Erythroblast (primary cell): Measurements from ENCODE around the gene ASIC3.

Source experiments
- GATA1 ChIP-seq: IDR thresholded peaks from 2 replicates; pipeline ENCODE4 v1.6.1; 2011; ENCODE audit warnings: low read depth, mild to moderate bottlenecking, control low read depth, low read length, moderate library complexity
- POLR2A ChIP-seq: IDR thresholded peaks from 2 replicates; pipeline ENCODE4 v1.6.1; 2011; ENCODE audit warnings: mild to moderate bottlenecking, low read length

DNA sequence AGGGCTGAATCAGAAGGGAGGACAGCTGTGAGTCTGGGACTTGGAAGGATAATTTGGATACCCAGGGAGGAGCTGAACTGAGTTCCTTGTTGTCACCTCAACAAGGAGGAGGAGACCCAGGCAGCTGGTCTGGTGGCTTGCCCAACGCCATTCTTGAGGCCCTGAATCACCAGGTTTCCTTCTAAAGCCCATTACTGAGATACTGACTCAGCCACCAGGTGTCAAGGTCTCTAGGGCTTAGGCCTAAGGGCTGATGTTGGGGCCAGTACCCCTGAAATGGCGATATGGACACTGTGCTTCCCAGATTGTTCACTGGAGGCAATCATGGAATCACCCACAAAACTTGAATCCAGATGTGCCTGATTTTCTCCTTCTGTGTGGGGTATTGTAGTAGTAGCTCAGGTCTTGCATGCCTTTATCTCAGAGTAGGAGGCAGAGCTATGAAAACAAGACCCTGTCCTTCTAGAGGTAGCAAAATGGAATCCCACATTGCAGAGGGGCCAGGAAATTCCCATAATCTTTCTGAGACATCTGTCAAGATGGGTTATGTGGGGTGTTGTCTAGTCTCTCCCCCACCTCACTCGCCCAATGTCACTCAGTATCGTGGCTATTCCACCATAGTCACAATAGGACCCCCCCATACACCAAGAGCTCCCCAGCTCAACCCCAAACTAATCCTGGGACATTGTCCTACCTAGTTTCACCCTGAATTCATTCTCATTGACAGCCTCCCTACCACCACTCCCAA, 22.2 kb upstream of the ASIC3 start:
- TF ChIP-seq POLR2A (no peak), GATA1 (no peak)
